Adrenal gland (tissue), 12 donors: ENCODE results near the gene CENPL. TPM values are rescaled to one million over a fixed set of nuclear protein-coding genes. Genes with fewer than 3 reads are reported as not detected.
"Not testable (repeated sequence)": the region's sequence is repeated elsewhere in the genome, so short reads cannot be mapped to it uniquely, and the experiment has no call there.

Source experiments
- DNase-seq, 7 donors: peaks; one replicate each; pipeline ENCODE4 v3.0.0-alpha.2; 2019 to 2020
- H3K27ac ChIP-seq, 5 donors: fragments of 200-600 bp; sonication (generic) in 4 of 5; 1 replicate in 3 of 5; 2 replicates in 2 of 5; pipeline versions ENCODE4 v1.5.1 to v1.8.0; 2016 to 2020; ENCODE audit warnings: mild to moderate bottlenecking in 1 of 5
- H3K27me3 ChIP-seq: fragments of 200-600 bp; 2 replicates; pipeline ENCODE4 v1.8.0; 2021
- H3K36me3 ChIP-seq, 2 donors: fragments of 200-600 bp; replicated peaks in 1 of 2; 1 replicate in 1 of 2; 2 replicates in 1 of 2; pipeline versions ENCODE4 v1.5.1 to v1.8.0; 2018 to 2022
- H3K4me1 ChIP-seq, 2 donors: fragments of 200-600 bp; replicated peaks in 1 of 2; 1 replicate in 1 of 2; 2 replicates in 1 of 2; pipeline versions ENCODE4 v1.5.1 to v1.8.0; 2018 to 2021
- H3K4me3 ChIP-seq, 4 donors: fragments of 200-600 bp; sonication (generic) in 3 of 4; one replicate each; pipeline ENCODE4 v1.5.1; 2016 to 2018
- H3K9me3 ChIP-seq, 3 donors: fragments of 200-600 bp; sonication (generic) in 1 of 3; replicated peaks in 1 of 3; 1 replicate in 2 of 3; 2 replicates in 1 of 3; pipeline versions ENCODE4 v1.5.1 to v1.8.0; 2016 to 2021
- POLR2A ChIP-seq, 2 donors: fragments of 450-650 bp; IDR thresholded peaks; one replicate each; pipeline ENCODE4 v1.6.1; 2017; ENCODE audit warnings: antibody characterized with exemption in 2 of 2, mild to moderate bottlenecking in 2 of 2, moderate library complexity in 1 of 2
- WGBS, 4 donors: extraction: QIAGEN DNeasy Blood & Tissue Kit in 2 of 4; methylation state at CpG; one replicate each; pipeline versions ENCODE4 v1.1.5 to v1.1.7; 2013 to 2017; 5-methylcytosine and 5-hydroxymethylcytosine counted together
- intact Hi-C, 2 donors: fragments of 100-400 bp; cut with DNase I; formaldehyde crosslinking; loops; one replicate each; pipeline versions ENCODE4 v1.14.1 to v1.15.0; 2022 to 2023
- polyA plus RNA-seq, 3 donors: library from polyadenylated mRNA; stranded (reverse); fragments of 200-250 nt in 2 of 3; fragments of 350-450 nt in 1 of 3; fragmentation: Illumina TruSeq in 1 of 3; extraction: RNeasy Lipid Tissue Mini Kit (QIAGEN cat#74804) in 1 of 3; gene quantifications; one replicate each; pipeline ENCODE4 v1.2.3, GENCODE V29; 2013 to 2014
- total RNA-seq, 9 donors: library from RNA; depleted of rRNA in 4 of 9; stranded (reverse); fragments of >200 nt in 4 of 9; fragments of 120-200 nt in 1 of 9; fragmentation: NEBNext Ultra II Directional in 1 of 9; extraction: Animal tissue kit (Norgen Biotek cat#: 25700) in 1 of 9; gene quantifications; one replicate each; pipeline versions ENCODE4 v1.1.0 to v1.2.4, GENCODE V29; 2013 to 2023
- TF ChIP-seq, protein P1 (sequence below), 6 experiments: fragments of 450-650 bp in 4 of 6; fragments of 200-600 bp in 2 of 6; sonication (generic) in 1 of 6; IDR thresholded peaks; 1 replicate in 5 of 6; 2 replicates in 1 of 6; pipeline versions ENCODE4 v1.5.1 to v1.8.0; 2016 to 2021; ENCODE audit warnings: antibody characterized with exemption in 6 of 6, mild to moderate bottlenecking in 2 of 6, moderate library complexity in 1 of 6
- donor health status: healthy with polysubstance abuse.
- donor health status: Bipolar disorder and iron deficiency.
- donor health status: DM: yes; HTN: yes; CAD: no.
- donor health status: DM: no; HTN: no; CAD: no.
- donor health status: DM: no; HTN: no; CAD: no.
- donor health status: DM: yes; HTN: yes; CAD: no.

The CENPL gene
- total and polyA plus RNA-seq, 12 donors: 0.94 to 63.3 (median 5.4) TPM

DNA sequence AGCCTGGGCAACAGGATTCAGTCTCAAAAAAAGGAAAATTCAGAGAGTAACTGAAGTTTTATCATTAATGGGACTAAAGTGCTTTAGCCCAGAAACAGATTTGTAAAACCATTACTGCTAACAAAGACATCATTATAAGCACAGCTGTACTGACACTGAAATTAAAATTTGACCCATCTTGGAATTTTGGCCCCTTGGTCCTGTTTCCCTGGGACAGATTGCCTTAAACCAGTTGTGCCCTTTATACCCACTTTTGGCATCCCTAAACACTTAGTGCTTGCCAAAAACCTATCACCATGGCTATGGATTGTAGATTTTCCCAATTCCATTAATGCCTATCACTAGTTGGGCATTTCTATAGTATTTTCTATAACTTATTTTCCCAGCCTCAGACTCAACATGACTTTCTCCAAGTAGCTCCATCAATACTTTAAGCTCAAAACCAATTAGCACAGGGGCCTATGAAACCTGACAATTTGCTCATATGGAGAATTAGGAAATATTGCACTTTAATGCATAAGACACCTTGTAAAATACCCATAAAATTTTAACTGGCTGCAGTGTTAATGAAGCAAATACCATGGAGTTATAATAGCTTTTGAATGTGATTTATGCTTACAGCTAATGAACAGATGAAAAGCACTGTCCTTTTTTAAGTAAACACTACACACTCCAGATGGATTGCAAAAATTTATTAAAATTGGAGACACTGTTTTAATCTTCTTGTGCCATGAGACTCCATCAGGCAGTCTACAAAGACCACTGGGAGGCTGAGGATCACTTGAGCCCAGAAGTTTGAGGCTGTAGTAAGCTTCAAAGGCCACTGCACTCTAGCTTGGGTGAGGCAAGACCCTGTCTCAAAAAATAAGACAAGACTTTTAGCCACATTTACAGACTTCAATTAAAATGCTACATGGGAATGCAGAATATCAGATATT, 38.8 kb upstream of the CENPL start:
- peaks cover 0 to 45% of the 10 kb centered on the region in 2 donors for H3K36me3 ChIP-seq
- H3K9me3 ChIP-seq: no peaks in the 10 kb centered on the region
- no peak for DNase-seq
- no peaks in the 10 kb centered on the region for H3K27me3 ChIP-seq
- intact Hi-C loops: no loop called here
- H3K27ac ChIP-seq: no peak overlapping the region
- H3K4me1 ChIP-seq: peaks cover 10 to 35% of the 10 kb centered on the region in 2 donors
- TF ChIP-seq, protein P1, sequence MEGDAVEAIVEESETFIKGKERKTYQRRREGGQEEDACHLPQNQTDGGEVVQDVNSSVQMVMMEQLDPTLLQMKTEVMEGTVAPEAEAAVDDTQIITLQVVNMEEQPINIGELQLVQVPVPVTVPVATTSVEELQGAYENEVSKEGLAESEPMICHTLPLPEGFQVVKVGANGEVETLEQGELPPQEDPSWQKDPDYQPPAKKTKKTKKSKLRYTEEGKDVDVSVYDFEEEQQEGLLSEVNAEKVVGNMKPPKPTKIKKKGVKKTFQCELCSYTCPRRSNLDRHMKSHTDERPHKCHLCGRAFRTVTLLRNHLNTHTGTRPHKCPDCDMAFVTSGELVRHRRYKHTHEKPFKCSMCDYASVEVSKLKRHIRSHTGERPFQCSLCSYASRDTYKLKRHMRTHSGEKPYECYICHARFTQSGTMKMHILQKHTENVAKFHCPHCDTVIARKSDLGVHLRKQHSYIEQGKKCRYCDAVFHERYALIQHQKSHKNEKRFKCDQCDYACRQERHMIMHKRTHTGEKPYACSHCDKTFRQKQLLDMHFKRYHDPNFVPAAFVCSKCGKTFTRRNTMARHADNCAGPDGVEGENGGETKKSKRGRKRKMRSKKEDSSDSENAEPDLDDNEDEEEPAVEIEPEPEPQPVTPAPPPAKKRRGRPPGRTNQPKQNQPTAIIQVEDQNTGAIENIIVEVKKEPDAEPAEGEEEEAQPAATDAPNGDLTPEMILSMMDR (IDR thresholded peaks at IDR 0.05): no peak
- TF ChIP-seq POLR2A (IDR thresholded peaks at IDR 0.05): no peak
- no peak overlapping the region for H3K4me3 ChIP-seq

DNA sequence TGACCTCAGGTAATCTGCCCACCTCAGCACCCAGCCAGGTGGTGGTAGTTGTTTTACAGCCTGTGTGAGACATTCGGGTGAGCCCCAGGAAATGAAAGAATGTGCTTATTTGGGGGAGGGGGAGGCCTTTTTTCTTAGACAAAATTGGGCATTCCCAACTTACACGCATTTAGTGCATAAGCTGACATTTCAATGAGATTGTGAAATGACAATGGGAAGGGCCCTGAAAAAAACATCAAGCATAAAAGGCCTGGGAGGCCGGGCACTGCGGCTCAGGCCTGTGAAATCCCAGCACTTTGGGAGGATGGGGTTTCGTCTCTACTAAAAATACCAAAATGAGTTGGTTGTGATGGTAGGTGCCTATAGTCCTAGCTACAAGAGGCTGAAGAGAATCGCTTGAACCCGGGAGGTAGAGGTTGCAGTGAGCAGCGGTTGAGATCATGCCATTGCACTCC, 38.1 kb upstream of the CENPL start:
- peaks cover 0 to 49% of the 10 kb centered on the region in 2 donors for H3K36me3 ChIP-seq
- H3K4me3 ChIP-seq: no peak overlapping the region
- no peak overlapping the region for H3K27ac ChIP-seq
- H3K9me3 ChIP-seq: no peaks in the 10 kb centered on the region
- no peaks in the 10 kb centered on the region for H3K27me3 ChIP-seq
- WGBS, 4 donors: 77 to 87% (median 80%) methylated on average over 8 of the region's 8 CpGs
- TF ChIP-seq POLR2A (IDR thresholded peaks at IDR 0.05): no peak
- no peak for DNase-seq
- peaks cover 10 to 35% of the 10 kb centered on the region in 2 donors for H3K4me1 ChIP-seq
- intact Hi-C loops: no loop called here

DNA sequence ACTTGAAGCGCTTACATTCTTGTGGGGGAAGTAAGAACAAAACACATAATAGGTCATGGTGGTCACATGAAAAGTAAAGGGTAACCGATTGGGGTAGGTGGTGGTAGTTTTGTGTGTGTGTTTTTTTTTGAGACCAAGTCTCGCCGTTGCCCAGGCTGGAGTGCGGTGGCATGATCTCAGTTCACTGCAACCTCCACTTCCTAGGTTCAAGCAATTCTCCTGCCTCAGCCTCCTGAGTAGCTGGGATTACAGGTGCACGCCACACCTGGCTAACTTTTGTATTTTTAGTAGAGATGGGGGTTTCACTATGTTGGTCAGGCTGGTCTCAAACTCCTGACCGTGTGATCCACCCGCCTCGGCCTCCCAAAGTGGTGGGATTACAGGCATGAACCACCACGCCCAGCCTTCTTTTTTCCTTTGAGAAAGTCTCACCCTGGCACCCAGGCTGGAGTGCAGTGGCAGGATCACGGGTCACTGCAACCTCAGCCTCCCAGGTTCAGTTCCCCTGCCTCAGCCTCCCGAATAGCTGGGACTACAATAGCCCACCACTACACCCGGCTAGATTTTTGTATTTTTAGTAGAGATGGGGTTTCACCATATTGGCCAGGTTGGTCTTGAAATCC, 37.6 kb upstream of the CENPL start:
- H3K36me3 ChIP-seq: peaks cover 0 to 55% of the 10 kb centered on the region in 2 donors
- H3K9me3 ChIP-seq, intact Hi-C loops, DNase-seq, H3K27me3 ChIP-seq, H3K4me3 ChIP-seq, H3K27ac ChIP-seq: not testable (repeated sequence)
- 84 to 89% (median 87%) methylated on average over 13 of the region's 13 CpGs for WGBS, 4 donors
- peaks cover 10 to 35% of the 10 kb centered on the region in 2 donors for H3K4me1 ChIP-seq

DNA sequence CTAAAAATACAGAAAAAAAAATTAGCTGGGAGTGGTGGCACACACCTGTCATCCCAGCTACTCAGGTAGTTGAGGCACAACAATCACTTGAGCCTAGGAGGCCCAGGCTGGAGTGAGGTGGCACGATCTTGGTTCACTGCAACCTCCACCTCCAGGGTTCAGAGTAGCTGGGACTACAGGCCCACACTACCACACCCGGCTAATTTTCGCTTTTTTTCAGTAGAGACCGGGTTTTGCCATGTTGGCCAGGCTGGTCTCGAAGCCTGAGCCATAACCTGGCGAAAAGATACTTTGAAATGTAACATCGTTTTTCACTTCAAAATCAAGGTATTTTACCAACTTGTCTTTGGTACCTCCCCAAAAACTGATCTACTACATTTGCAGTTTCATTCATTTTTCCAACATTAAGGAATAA, 37.1 kb upstream of the CENPL start:
- WGBS, 4 donors: 95 to 98% (median 96%) methylated on average over 7 of the region's 7 CpGs
- Histone ChIP-seq H3K27ac (no peak overlapping the region), H3K9me3 (no peaks in the 10 kb centered on the region), H3K27me3 (no peaks in the 10 kb centered on the region), H3K4me1 (peaks cover 5 to 31% of the 10 kb centered on the region in 2 donors), H3K4me3 (no peak overlapping the region), H3K36me3 (peaks cover 0 to 60% of the 10 kb centered on the region in 2 donors)
- no peak for DNase-seq
- intact Hi-C loops: no loop called here
- TF ChIP-seq, protein P1 (IDR thresholded peaks at IDR 0.05): no peak
- no peak for TF ChIP-seq POLR2A (IDR thresholded peaks at IDR 0.05)

DNA sequence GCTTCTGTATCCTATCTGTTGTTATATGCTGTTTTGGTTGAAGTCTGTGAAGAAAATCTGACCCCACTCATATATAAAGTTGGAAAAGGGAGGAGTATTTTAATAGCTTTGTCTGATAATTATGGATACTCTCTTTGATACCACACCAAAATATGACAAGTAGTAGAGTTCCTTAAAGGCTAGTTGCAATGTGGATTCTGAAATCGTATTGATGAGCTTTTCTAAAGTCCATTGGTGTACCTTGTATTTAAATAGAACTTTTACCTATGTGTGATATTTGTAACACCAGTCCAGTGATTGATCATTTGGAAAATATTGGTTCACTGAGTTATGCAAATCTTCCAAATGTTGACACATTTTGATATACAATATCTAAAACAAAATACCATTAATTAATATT, 35.4 kb upstream of the CENPL start:
- no peaks in the 10 kb centered on the region for H3K9me3 ChIP-seq
- DNase-seq: no peak
- intact Hi-C loops: no loop called here
- H3K27me3 ChIP-seq: no peaks in the 10 kb centered on the region
- no peak overlapping the region for H3K4me3 ChIP-seq
- H3K36me3 ChIP-seq: peaks cover 0 to 53% of the 10 kb centered on the region in 2 donors
- TF ChIP-seq POLR2A (IDR thresholded peaks at IDR 0.05): no peak
- TF ChIP-seq, protein P1 (IDR thresholded peaks at IDR 0.05): no peak
- H3K4me1 ChIP-seq: peaks cover 0 to 15% of the 10 kb centered on the region in 2 donors
- WGBS, 4 donors: 76 to 100% (median 95%) methylated on average over 1 of the region's 1 CpG
- H3K27ac ChIP-seq: no peak overlapping the region

DNA sequence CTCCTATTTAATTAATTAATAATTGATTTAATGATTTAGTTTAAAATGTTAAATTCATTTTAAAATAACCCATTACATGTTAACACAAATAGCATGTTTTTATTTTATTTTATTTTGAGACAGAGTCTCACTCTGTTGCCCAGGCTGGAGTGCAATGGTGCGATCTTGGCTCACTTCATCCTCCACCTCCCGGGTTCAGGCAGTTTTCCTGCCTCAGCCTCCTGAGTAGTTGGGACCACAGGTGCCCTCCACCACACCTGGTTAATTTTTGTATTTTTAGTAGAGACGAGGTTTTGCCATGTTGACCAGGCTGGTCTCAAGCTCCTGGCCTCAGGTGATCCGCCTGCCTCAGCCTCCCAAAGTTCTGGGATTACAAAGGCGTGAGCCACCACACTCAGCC, 34.9 kb upstream of the CENPL start:
- H3K4me3 ChIP-seq, DNase-seq, H3K9me3 ChIP-seq, H3K27ac ChIP-seq, intact Hi-C loops, H3K27me3 ChIP-seq: not testable (repeated sequence)
- peaks cover 0 to 48% of the 10 kb centered on the region in 2 donors for H3K36me3 ChIP-seq
- 95 to 97% (median 96%) methylated on average over 5 of the region's 5 CpGs for WGBS, 4 donors
- H3K4me1 ChIP-seq: peaks cover 0 to 10% of the 10 kb centered on the region in 2 donors
